NCI-H82 treated with DMSO at 0.1 percent for 48 hours (cell line): ENCODE measurements around the gene HCFC1R1.
A peak's percentile ranks its signal among the peaks of the same experiment; 100 is the strongest.

Experiments
- DNase-seq: peaks from one replicate; lab custom pipeline; 2025; ENCODE audit not compliant: unreplicated experiment; lab: John Stamatoyannopoulos, UW

Gene HCFC1R1

DNA sequence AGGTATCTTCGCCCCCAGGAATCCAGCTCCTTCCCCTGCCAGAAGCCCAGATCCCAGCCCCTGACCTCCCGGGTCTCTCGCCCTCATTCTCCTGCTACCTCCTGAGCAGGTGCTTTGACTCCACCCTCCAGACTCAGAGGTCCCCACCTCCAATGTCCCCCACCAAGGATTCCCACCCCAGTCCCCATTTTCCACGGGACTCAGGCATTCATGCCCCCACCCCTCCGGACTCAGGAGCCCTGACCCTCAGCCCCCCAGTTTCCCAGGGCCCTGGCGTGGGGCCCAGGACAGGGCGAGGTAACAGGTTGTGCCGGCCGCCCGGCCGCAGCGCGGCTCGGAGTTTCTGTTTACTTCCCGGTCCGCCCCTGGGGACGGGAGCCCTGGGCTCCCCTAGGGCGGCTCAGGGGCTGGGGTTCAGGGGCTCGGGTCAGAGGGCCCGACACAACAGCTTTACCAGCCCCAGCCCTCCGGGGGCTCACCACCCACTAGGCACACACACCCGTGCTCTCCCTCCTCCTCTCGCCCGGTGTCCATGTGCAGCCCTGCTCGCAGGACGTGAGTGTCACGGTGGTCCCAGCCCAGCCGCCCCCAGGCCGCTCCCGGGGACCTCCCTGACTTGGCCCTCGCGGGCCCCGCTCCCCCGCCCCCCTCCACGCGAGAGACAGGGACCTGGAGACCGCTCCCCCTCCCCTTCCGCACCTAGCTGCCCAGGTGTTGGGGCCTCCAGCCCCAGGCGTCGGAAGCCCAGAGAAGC is 12.4 kb upstream of the HCFC1R1 start:
- no peak for DNase-seq

DNA sequence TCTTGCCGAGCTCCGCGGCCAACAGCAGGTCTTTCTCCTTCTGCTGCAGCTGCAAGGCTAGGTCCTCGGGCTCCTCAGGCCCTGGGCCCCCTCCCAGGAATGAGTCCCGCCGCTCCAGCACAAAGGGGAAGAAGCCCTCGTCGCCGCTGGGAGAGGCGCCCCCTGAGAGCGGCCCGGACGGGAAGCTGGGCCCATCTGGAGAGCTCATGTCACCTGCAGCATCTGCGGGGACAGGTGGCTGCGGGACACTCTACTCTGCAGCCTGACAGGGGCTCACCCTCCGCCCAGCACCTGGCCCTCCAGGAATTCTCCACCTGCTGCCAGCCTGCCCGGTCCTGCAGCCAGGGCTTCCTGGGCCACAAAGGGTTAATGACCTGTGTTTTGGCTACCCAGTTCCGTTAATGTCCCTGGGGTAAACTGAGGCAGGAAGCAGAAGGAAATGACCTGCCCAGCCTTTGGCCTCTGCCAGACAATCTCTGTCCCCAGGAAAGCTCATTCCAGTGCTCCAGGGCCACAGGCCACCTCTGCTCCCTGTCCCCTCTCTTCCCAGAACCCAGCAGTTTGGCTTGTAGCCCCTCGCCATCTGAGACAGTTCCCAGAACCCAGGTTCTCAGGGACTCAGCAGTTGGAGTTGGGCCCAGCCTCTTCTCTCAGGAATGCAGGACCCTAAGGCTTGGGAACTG is 11.7 kb upstream of the HCFC1R1 start:
- DNase-seq: no peak

GRCh38 chr16:3032624-3033023 is 8.9 kb upstream of the HCFC1R1 start:
- DNase-seq: no peak

- no peak for DNase-seq
These were observed 6.8 kb upstream of the HCFC1R1 start for GRCh38 chr16:3030222-3031212.

DNA sequence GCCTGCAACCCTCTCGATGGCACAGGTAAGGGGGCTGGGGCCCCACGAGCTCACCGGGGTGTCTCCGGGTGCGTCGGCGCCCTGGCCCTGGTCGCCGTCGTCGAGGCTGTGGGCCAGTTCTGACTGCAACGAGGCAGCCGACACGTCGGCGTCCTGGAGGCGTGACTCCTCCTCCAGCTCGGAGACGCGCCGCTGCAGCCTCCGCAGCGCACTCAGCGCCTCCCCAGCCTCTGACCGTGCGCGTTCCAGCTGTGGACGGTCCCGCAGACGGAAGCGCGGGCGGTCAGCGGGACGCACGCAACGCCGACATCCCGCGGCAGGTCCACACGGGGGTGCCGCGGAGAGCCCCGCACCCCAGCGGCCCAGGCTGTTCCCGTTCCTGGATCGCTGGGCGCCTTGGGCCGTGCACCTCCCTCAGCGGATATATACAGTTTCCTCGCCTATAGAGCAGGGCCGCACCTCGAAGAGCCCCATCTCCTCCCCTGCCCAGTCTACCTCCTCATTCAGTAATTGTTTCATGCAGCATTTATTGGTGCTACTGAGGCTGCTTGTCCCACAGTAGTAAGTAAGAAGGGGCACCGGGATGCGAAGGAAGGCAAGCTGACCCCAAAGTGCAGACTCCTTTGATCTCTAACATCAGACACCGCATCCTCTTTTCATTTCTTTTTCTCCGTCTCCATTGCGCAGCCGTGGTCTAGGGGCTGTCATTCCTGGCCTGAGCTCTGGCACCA is 5.9 kb upstream of the HCFC1R1 start:
- no peak for DNase-seq

GRCh38 chr16:3028716-3029319 is 5.1 kb upstream of the HCFC1R1 start:
- DNase-seq: no peak

DNA sequence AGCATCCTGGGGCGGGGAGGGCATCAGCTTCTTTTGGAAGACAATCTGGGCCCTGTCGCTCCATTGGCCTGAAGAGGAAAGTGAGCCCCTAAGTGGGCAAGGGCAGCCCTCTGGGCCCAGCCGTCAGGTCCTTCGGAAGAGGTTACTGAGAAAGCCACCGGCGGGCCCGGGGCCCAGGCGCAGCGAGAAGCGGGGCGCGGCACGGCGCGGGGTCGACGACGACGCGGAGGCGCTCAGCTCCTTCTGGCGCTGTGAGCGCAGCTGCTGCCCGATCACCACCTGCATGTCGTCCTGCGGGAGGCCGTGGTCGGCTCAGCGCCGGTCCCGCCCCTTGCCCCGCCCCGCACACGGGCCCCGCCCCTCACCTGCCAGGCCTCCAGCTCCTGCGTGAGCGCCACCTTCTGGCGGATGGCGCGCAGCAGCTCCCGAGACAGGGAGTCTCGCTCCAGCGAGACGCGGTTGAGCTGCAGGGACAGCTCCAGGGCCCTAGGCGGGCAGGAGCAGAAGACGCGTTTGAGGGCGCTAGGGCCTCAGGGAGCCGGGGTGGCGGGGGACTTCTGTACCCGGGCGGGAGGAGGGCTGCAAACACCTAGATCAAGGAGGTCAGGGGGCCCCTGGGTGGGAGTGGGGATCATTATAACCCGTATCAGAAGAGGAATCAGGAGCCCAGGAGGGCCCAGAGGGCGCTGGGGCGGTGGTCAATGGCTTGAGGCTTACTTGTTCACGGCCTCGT is 4.4 kb upstream of the HCFC1R1 start:
- peak; percentile 66 for DNase-seq

- DNase-seq: no peak
These were observed 3.7 kb upstream of the HCFC1R1 start for GRCh38 chr16:3027489-3027795.

DNA sequence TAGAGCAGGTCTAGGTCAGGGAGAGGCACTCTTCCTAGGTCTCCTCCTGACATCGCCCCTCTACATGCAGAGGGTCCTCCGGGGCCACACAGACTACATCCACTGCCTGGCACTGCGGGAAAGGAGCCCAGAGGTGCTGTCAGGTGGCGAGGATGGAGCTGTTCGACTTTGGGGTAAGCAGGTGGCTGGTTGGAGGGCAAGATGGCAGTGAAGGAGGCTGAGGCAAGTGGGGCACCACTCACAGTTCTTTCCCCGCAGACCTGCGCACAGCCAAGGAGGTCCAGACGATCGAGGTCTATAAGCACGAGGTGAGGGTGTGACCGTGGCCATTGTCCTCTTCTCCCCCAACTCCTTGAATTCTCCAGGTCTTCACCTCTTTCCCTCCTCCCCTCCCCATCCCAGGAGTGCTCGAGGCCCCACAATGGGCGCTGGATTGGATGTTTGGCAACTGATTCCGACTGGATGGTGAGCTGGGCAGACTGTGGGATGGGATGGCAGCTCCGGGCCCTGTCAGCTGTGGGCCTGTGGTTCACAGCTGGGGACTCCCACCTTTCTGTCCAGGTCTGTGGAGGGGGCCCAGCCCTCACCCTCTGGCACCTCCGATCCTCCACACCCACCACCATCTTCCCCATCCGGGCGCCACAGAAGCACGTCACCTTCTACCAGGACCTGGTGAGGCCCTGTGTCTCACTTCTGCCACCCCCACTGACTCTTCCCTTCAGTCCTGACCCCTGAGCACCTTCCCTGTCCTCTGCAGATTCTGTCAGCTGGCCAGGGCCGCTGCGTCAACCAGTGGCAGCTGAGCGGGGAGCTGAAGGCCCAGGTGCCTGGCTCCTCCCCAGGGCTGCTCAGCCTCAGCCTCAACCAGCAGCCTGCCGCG is 3.1 kb upstream of the HCFC1R1 start:
- DNase-seq: no peak

GRCh38 chr16:3026003-3026378 is 2.2 kb upstream of the HCFC1R1 start:
- no peak for DNase-seq

DNA sequence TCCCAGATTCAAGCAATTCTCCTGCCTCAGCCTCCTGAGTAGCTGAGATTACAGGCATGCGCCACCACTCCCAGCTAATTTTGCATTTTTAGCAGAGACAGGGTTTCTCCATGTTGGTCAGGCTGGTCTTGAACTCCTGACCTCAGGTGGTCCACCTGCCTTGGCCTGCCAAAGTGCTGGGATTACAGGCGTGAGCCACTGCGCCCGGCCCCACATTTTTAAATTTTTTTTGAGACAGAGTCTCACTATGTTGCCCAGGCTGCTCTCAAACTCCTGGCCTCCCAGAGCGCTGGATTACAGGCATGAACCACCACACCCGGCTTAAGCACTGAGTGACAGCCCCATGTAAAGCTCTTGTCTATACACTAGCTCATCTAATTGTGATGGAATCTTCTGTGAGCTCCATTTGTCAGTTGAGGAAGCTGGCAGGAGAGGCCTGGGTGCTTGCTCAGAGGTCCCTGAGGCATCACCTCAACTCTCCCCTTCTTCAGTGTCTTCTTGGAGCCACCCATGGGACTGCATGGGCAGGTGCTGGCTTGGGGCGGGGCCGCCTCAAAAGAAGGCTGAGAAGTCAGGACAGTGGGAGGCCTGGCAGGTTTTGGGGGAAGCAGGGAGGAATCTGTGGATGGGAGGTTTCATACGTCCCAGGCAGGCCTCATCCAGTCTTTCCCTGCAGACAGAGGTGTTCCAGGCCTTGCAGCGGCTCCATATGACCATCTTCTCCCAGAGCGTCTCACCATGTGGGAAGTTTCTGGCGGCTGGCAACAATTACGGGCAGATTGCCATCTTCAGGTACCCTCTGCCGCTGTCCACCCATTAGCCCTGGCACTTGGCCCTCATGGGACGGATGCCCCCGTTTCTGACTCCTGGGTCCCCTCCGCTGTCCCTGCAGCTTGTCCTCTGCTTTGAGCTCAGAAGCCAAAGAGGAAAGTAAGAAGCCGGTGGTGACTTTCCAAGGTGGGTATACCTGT is 1.6 kb upstream of the HCFC1R1 start:
- no peak for DNase-seq

DNA sequence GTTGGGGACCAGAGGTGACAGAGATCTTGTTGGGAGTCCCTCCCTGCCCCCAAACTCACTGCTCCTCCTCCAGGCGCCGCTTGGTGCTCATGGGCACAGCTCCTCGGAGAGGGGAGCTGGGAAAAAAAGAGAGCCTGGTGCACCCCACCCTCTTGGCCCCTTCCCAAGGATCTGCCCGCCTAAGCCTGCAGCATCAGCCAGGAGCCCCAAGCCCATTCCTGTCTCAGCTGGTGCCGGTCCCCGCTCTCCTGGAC is 400 bp downstream of the HCFC1R1 start:
- DNase-seq: no peak

GRCh38 chr16:3022684-3023414 is 893 bp downstream of the HCFC1R1 start:
- DNase-seq: no peak

GRCh38 chr16:3022208-3022683 is 1.5 kb downstream of the HCFC1R1 start:
- no peak for DNase-seq

DNA sequence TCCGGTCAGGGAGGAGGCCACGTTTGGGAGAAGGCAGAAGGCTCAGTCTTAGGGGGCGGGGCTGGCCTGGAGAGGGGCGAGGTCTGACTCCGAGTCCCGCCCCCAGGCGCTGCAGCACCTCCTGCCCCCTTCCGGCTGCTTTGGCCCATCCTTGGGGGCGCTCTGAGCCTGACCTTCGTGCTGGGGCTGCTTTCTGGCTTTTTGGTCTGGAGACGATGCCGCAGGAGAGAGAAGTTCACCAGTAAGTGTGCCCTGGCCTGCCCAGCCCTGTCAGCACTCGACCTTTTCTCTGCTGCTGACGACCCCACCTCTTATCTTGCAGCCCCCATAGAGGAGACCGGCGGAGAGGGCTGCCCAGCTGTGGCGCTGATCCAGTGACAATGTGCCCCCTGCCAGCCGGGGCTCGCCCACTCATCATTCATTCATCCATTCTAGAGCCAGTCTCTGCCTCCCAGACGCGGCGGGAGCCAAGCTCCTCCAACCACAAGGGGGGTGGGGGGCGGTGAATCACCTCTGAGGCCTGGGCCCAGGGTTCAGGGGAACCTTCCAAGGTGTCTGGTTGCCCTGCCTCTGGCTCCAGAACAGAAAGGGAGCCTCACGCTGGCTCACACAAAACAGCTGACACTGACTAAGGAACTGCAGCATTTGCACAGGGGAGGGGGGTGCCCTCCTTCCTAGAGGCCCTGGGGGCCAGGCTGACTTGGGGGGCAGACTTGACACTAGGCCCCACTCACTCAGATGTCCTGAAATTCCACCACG is 2.1 kb downstream of the HCFC1R1 start:
- peak; percentile 47 for DNase-seq

DNA sequence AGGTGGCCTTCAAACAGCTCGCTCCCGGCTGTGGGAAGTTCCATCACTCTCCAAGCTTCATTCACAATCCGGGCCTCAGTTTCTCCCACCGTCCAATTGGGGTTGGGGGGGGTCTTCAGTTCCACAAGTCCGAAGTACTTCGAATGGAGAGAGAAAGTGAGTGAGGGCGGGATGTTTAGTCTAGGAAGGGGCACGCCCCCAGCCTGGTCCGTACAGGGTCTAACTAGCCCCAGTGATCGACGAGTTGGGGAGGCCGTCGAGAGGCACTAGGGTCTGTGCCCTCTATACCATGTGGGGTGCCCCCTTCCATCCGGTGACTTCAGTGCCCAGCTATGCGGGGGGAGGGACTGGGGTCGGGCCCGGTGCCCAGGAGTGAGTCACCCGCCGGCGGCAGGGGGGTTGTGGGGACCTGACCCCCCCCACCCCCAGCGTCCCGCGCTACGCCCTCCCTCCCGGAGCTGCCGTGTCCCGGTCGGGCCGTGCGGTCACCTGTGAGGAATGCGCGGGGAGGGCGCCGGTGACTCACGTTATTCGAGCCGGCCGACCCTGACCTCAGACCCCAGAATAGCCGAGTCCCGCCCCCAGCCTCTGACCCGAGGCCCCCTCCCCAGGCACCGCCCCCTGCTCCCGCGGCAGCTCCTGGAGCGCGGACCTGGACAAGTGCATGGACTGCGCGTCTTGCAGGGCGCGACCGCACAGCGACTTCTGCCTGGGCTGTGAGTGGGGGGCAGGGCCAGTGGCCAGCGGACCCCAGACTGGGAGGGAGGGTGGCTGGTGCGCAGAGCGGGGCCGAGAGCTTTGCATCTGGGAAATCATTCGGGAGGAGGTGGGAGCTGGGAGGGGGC is 2.9 kb downstream of the HCFC1R1 start:
- DNase-seq: no peak
